Fibroblast of upper back skin (primary cell): ENCODE measurements around the gene PFKFB3.
"Not testable (repeated sequence)": the region's sequence is repeated elsewhere in the genome, so short reads cannot be mapped to it uniquely, and the experiment has no call there.

Source experiments
- DNase-seq: peaks from one replicate; pipeline ENCODE4 v3.0.0-alpha.2; 2013

Gene PFKFB3

GRCh38 chr10:6275022-6275997, 72.6 kb downstream of the PFKFB3 start:
- DNase-seq = peak; percentile 96

- DNase-seq = no peak
Measured at GRCh38 chr10:6276356-6276755, 73.6 kb downstream of the PFKFB3 start.

GRCh38 chr10:6278519-6279120, 75.9 kb downstream of the PFKFB3 start:
- DNase-seq = no peak

- peak; percentile 74 for DNase-seq
Measured at GRCh38 chr10:6279540-6280267, 77.0 kb downstream of the PFKFB3 start.

- no peak for DNase-seq
Measured at GRCh38 chr10:6280291-6280690, 77.6 kb downstream of the PFKFB3 start.

GRCh38 chr10:6282454-6282958, 79.8 kb downstream of the PFKFB3 start:
- DNase-seq = no peak

- DNase-seq = no peak
Measured at GRCh38 chr10:6283655-6284054, 80.9 kb downstream of the PFKFB3 start.

- DNase-seq = peak; percentile 74
Measured at GRCh38 chr10:6290621-6291020, 87.9 kb downstream of the PFKFB3 start.

- peak; percentile 58 for DNase-seq
Measured at GRCh38 chr10:6292741-6293151, 90.0 kb downstream of the PFKFB3 start.

- DNase-seq = not testable (repeated sequence)
Measured at GRCh38 chr10:6296425-6296824, 93.7 kb downstream of the PFKFB3 start.

- no peak for DNase-seq
Measured at GRCh38 chr10:6296828-6297251, 94.1 kb downstream of the PFKFB3 start.

- no peak for DNase-seq
Measured at GRCh38 chr10:6297522-6297921, 94.8 kb downstream of the PFKFB3 start.

- peak; percentile 25 for DNase-seq
Measured at GRCh38 chr10:6297951-6298381, 95.2 kb downstream of the PFKFB3 start.

GRCh38 chr10:6298428-6298827, 95.7 kb downstream of the PFKFB3 start:
- DNase-seq = no peak

GRCh38 chr10:6299234-6299633, 96.5 kb downstream of the PFKFB3 start:
- no peak for DNase-seq

GRCh38 chr10:6299743-6300105, 97.0 kb downstream of the PFKFB3 start:
- no peak for DNase-seq

GRCh38 chr10:6300106-6300783, 97.5 kb downstream of the PFKFB3 start:
- peak; percentile 70 for DNase-seq

GRCh38 chr10:6300784-6301460, 98.2 kb downstream of the PFKFB3 start:
- no peak for DNase-seq

- DNase-seq = no peak
Measured at GRCh38 chr10:6301488-6302075, 98.8 kb downstream of the PFKFB3 start.
